CD4-positive, alpha-beta T cell (primary cell): ENCODE measurements around the gene THSD7A. TPM values are rescaled to one million over a fixed set of nuclear protein-coding genes. Genes with fewer than 3 reads are reported as not detected.

Experiments used
- ATAC-seq: fragments of 200-7000 bp; cut with Tn5 transposase; one replicate; pipeline ENCODE4 v1.10.0; 2022; ENCODE audit warnings: mild to moderate bottlenecking; ENCODE audit not compliant: poor library complexity
- CTCF ChIA-PET: fragments of 350-600 bp; sonication (Branson Sonifier 250); formaldehyde crosslinking; loops from one replicate; lab custom pipeline; 2021; ENCODE audit warnings: antibody characterized with exemption, inconsistent platforms; lab: Charles Lee
- POLR2A ChIA-PET: fragments of 350-600 bp; sonication (Branson Sonifier 250); formaldehyde crosslinking; loops from one replicate; lab custom pipeline; 2021; ENCODE audit warnings: antibody characterized with exemption, inconsistent platforms; lab: Charles Lee
- DNase-seq, 14 experiments: peaks; one replicate each; pipeline ENCODE4 v3.0.0-alpha.2; 2013 to 2020; ENCODE audit warnings: mixed read lengths in 2 of 14
- H3K27ac ChIP-seq, 2 donors: one replicate each; pipeline versions ENCODE4 v1.5.1 to v1.7.0; 2013; ENCODE audit warnings: low read length in 2 of 2, low read depth in 1 of 2, mild to moderate bottlenecking in 1 of 2
- H3K27me3 ChIP-seq, 2 experiments: 1 replicate in 1 of 2; 2 replicates in 1 of 2; pipeline versions ENCODE4 v1.6.1 to v1.7.0; 2013; ENCODE audit warnings: low read length in 2 of 2, control low read depth in 1 of 2, mild to moderate bottlenecking in 1 of 2, moderate library complexity in 1 of 2; ENCODE audit not compliant: insufficient read depth in 2 of 2, control insufficient read depth in 1 of 2
- H3K36me3 ChIP-seq: one replicate; pipeline ENCODE4 v1.6.1; 2013; ENCODE audit warnings: low read length, control low read depth; ENCODE audit not compliant: insufficient read depth
- H3K4me1 ChIP-seq: one replicate; pipeline ENCODE4 v1.6.1; 2013; ENCODE audit warnings: low read length, control low read depth; ENCODE audit not compliant: insufficient read depth
- H3K4me3 ChIP-seq: one replicate; pipeline ENCODE4 v1.5.1; 2013; ENCODE audit warnings: mild to moderate bottlenecking, low read length, moderate library complexity
- H3K9me3 ChIP-seq, 2 experiments: 1 replicate in 1 of 2; 2 replicates in 1 of 2; pipeline versions ENCODE4 v1.6.1 to v1.7.0; 2013; ENCODE audit warnings: low read length in 2 of 2, mild to moderate bottlenecking in 2 of 2, control low read depth in 1 of 2, moderate library complexity in 1 of 2; ENCODE audit not compliant: control insufficient read depth in 1 of 2, insufficient read depth in 1 of 2
- H3K27ac Mint-ChIP-seq: one replicate; pipeline ENCODE4 v1.8.0; 2020; ENCODE audit warnings: mixed read lengths
- H3K27me3 Mint-ChIP-seq: one replicate; pipeline ENCODE4 v1.8.0; 2021; ENCODE audit warnings: mixed read lengths
- H3K36me3 Mint-ChIP-seq: one replicate; pipeline ENCODE4 v1.8.0; 2021; ENCODE audit warnings: low read depth, mixed read lengths
- H3K4me1 Mint-ChIP-seq: one replicate; pipeline ENCODE4 v1.8.0; 2021; ENCODE audit warnings: low read depth, mixed read lengths
- H3K4me3 Mint-ChIP-seq: one replicate; pipeline ENCODE4 v1.8.0; 2020; ENCODE audit warnings: mild to moderate bottlenecking, mixed read lengths
- H3K9me3 Mint-ChIP-seq: one replicate; pipeline ENCODE4 v1.8.0; 2020; ENCODE audit warnings: mixed read lengths
- CTCF ChIP-seq: fragments of 200-600 bp; IDR thresholded peaks from one replicate; pipeline ENCODE4 v1.8.0; 2022; ENCODE audit warnings: antibody characterized with exemption, mild to moderate bottlenecking
- intact Hi-C, 2 experiments: fragments of 100-400 bp; cut with DNase I in 1 of 2; cut with micrococcal nuclease in 1 of 2; formaldehyde crosslinking; loops; one replicate each; pipeline versions ENCODE4 v1.15.1 to v1.9.0; 2023 to 2025; cut with DNase I, micrococcal nuclease
- total RNA-seq, 174 experiments: library from RNA in 2 of 174; stranded (reverse) in 2 of 174; gene quantifications; one replicate each; pipeline ENCODE4 v1.2.3 and lab custom pipeline; 2021 to 2026

The THSD7A gene
- total RNA-seq, 2 experiments from 2014 or later, result not detected

- H3K4me1 ChIP-seq, result no peaks in the 10 kb centered on the region
- H3K27ac ChIP-seq, result no peak overlapping the region
- Mint-ChIP-seq H3K9me3 (no peaks in the 10 kb centered on the region), H3K36me3 (no peaks in the 10 kb centered on the region), H3K4me1 (no peaks in the 10 kb centered on the region), H3K27ac (no peak overlapping the region), H3K27me3 (no peaks in the 10 kb centered on the region), H3K4me3 (no peak overlapping the region)
- no peak for TF ChIP-seq CTCF
- intact Hi-C loops, result no loop called here
- no peak overlapping the region for H3K4me3 ChIP-seq
- ChIA-PET CTCF (interaction anchor here (1.2 kb wide), 1 partner anchor 8 kb away, joined by 3 read pairs; no protein-coding TSS in a partner anchor), POLR2A (interaction anchor here (0.6 kb wide), 1 partner anchor 18 kb away, joined by 4 read pairs; no protein-coding TSS in a partner anchor)
- no peaks in the 10 kb centered on the region for H3K9me3 ChIP-seq
- no peaks in the 10 kb centered on the region for H3K36me3 ChIP-seq
- DNase-seq, result no peak
- no peaks in the 10 kb centered on the region for H3K27me3 ChIP-seq
- no peak for ATAC-seq
These were observed 12.7 kb downstream of the THSD7A start for GRCh38 chr7:11819271-11819670.

- Histone ChIP-seq H3K4me3 (no peak overlapping the region), H3K9me3 (no peaks in the 10 kb centered on the region), H3K4me1 (no peaks in the 10 kb centered on the region), H3K27me3 (no peaks in the 10 kb centered on the region), H3K36me3 (no peaks in the 10 kb centered on the region), H3K27ac (no peak overlapping the region)
- ChIA-PET CTCF (no interaction called here), POLR2A (no interaction called here)
- DNase-seq (no peak), ATAC-seq (no peak)
- Mint-ChIP-seq H3K4me1 (no peaks in the 10 kb centered on the region), H3K27me3 (no peaks in the 10 kb centered on the region), H3K4me3 (no peak overlapping the region), H3K27ac (no peak overlapping the region), H3K36me3 (no peaks in the 10 kb centered on the region), H3K9me3 (no peaks in the 10 kb centered on the region)
- TF ChIP-seq CTCF, result no peak
- intact Hi-C loops, result no loop called here
These were observed 13.7 kb downstream of the THSD7A start for GRCh38 chr7:11818281-11818680.

GRCh38 chr7:11817111-11817740 is 14.8 kb downstream of the THSD7A start:
- no peak for TF ChIP-seq CTCF
- ATAC-seq (no peak), DNase-seq (no peak)
- POLR2A ChIA-PET, result no interaction called here
- Histone ChIP-seq H3K4me1 (no peaks in the 10 kb centered on the region), H3K36me3 (no peaks in the 10 kb centered on the region), H3K4me3 (no peak overlapping the region), H3K27me3 (no peaks in the 10 kb centered on the region), H3K27ac (no peak overlapping the region), H3K9me3 (no peaks in the 10 kb centered on the region)
- H3K4me1 Mint-ChIP-seq, result no peaks in the 10 kb centered on the region
- H3K36me3 Mint-ChIP-seq, result no peaks in the 10 kb centered on the region
- intact Hi-C loops, result no loop called here
- H3K9me3 Mint-ChIP-seq, result no peaks in the 10 kb centered on the region
- no peak overlapping the region for H3K4me3 Mint-ChIP-seq
- CTCF ChIA-PET, result no interaction called here
- H3K27ac Mint-ChIP-seq, result no peak overlapping the region
- no peaks in the 10 kb centered on the region for H3K27me3 Mint-ChIP-seq
